Skeletal muscle satellite cell (primary cell): ENCODE measurements around the gene C10orf143.
"Not testable (repeated sequence)": the region's sequence is repeated elsewhere in the genome, so short reads cannot be mapped to it uniquely, and the experiment has no call there.

ENCODE experiments used
- H3K27me3 ChIP-seq: 2 replicates; pipeline ENCODE4 v1.7.0; 2013; ENCODE audit warnings: low read length; ENCODE audit not compliant: control insufficient read depth, insufficient read depth
- H3K36me3 ChIP-seq: 2 replicates; pipeline ENCODE4 v1.7.0; 2013; ENCODE audit warnings: mild to moderate bottlenecking, control low read depth, low read length; ENCODE audit not compliant: insufficient read depth
- H3K4me1 ChIP-seq: 2 replicates; pipeline ENCODE4 v1.7.0; 2013; ENCODE audit warnings: low read length; ENCODE audit not compliant: control insufficient read depth, insufficient read depth
- H3K4me2 ChIP-seq: 2 replicates; pipeline ENCODE4 v1.7.0; 2013; ENCODE audit warnings: mild to moderate bottlenecking, low read length
- H3K4me3 ChIP-seq: 2 replicates; pipeline ENCODE4 v1.7.0; 2013; ENCODE audit warnings: low read length
- H3K9ac ChIP-seq: 2 replicates; pipeline ENCODE4 v1.7.0; 2013; ENCODE audit warnings: mild to moderate bottlenecking, low read depth, low read length, moderate library complexity
- H3K9me3 ChIP-seq: replicated peaks from 2 replicates; pipeline ENCODE4 v1.7.0; 2013; ENCODE audit warnings: mild to moderate bottlenecking, control low read depth, low read length

The C10orf143 gene

DNA sequence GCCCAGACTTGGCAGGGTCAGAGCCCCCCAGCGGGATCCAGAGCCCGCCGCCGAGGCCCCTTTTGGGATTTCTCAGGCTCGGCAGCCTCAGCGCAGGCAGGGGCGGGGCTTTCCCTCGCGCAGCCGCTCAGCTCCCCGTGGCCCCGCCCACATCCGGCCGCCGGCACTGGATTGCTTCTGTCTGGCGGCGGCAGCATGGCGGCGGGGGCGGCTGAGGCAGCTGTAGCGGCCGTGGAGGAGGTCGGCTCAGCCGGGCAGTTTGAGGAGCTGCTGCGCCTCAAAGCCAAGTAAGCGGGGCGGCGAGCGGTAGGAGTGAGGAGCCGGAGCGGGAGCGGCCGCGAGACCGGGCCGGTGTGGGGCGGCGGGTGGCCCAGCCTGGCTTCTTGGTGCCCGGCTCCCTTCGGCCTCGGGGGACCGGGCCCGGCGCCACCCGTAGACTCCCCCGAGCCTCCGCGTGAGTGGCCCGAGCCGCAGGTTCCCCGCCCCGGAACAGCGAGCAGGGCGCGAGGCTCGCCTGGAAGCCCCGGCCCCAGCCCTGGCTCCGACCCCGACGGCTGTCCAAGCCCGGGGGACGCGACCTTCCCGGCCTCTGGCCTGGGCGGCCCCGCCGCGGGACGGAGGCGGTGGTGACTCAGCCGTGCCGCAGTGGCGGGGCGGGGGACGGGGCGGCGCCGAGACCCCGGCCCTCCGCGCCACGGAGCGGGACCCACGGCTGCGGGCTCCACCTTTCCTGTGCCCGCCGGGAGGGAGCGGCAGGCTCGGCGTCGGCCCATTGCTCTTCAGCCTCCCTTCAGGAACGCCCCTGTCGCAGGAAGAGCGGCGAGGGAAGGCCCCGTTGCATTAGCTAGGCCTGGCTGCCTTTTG, 25.8 kb upstream of the C10orf143 start, which contains the start of gene GLRX3:
Gene GLRX3, plus strand, starts transcription at position 166 of the 864 bp plus-strand sequence. Its CDS starts 30 bp downstream, at position 196.
- peaks cover 8% of the 10 kb centered on the region for H3K36me3 ChIP-seq
- H3K4me2 ChIP-seq: peak within 1 kb of the TSS; percentile 89
- H3K4me3 ChIP-seq: peak within 1 kb of the TSS; percentile 97
- no peaks in the 10 kb centered on the region for H3K27me3 ChIP-seq
- H3K9ac ChIP-seq: peak within 1 kb of the TSS; percentile 90
- H3K4me1 ChIP-seq: peaks cover 21% of the 10 kb centered on the region
- H3K9me3 ChIP-seq: no peaks in the 10 kb centered on the region

DNA sequence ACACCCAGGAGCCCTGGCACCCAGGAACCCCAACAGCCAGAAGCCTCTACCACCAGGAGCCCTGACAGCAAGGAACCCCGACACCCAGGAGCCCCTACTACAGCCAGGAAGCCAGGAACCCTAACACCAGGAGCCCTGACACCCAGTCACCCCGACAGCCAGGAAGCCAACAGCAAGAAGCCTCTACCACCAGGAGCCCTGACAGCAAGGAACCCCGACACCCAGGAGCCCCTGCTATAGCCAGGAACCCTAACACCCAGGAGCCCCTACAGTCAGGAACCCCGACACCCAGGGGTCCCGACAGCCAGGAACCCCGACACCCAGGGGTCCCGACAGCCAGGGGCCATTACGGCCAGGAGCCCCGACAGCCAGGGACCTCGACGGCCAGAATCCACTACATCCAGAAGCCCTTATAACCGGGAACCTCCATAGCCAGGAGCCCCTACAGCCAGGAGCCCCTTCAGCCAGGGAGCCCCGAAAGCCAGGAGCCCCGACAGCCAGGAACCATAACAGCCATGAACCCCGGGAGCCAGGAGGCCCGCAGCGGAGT, 25.1 kb upstream of the C10orf143 start:
- no peaks in the 10 kb centered on the region for H3K27me3 ChIP-seq

DNA sequence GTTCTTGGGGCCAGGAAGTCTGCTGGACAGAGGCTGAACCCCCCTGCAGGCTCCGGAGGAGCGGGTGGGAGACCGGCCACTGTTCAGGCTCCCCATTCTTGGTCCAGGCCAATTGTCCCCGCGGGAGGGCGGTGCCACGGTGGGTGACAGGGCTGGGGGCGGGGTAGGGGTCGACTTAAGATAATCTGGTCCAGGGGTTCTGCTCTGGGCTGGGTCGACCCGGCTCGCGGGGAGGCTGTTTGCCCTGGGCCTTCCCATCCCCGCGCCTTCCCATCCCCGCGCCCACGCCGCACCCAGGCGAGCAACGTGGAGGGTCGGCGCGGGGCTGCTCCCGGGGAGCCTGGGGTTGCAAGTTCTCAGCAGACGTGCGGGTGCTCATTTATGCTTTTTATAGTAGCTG, 18.3 kb upstream of the C10orf143 start:
- H3K4me1 ChIP-seq: peaks cover 16% of the 10 kb centered on the region
- no peaks in the 10 kb centered on the region for H3K36me3 ChIP-seq
- H3K27me3 ChIP-seq: no peaks in the 10 kb centered on the region
- no peak overlapping the region for H3K4me2 ChIP-seq
- no peak overlapping the region for H3K4me3 ChIP-seq
- no peak overlapping the region for H3K9ac ChIP-seq
- H3K9me3 ChIP-seq: no peaks in the 10 kb centered on the region

More for the DNA sequence above, 25.1 kb upstream of the C10orf143 start:
- Histone ChIP-seq H3K4me1 (peaks cover 21% of the 10 kb centered on the region), H3K9me3 (no peaks in the 10 kb centered on the region), H3K36me3 (peaks cover 8% of the 10 kb centered on the region), H3K4me2 (peak overlapping the region; percentile 89), H3K4me3 (peak overlapping the region; percentile 97), H3K9ac (peak overlapping the region; percentile 90)

DNA sequence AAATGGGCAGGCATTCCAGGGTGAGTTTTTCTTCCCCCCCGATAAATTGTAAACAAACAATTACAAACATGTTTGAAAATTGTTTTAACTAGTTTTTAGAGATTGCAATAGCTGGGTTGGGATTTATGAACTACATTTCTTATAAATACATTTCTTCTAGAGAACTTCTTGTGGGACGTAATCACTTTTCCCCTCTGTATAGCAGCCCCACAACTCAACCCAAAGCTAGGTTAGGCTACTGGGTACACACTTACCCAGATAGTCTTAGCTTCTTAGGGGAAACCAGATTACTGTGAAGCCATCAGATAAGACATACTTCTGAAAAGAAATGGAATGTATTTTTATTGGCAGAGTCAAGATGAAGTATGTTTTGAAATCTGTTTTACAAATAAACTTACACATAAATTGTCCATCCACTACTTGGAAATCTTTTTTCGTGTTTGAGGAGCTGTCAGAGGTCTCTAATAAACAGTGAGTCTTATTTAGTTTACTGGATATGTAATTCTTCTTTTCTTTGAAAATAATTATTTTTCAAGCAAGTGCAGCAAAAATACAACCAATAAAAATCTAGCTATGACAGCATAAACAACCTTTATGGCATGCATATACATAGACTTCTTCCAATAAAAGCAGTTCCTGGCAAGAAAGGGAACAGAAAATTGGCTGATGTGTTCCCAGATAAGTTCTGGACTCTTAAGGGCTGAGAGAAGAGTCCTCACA, 17.6 kb upstream of the C10orf143 start:
- Histone ChIP-seq H3K9me3 (no peaks in the 10 kb centered on the region), H3K4me3 (no peak overlapping the region), H3K36me3 (no peaks in the 10 kb centered on the region), H3K9ac (no peak overlapping the region), H3K27me3 (no peaks in the 10 kb centered on the region), H3K4me2 (peak overlapping the region; percentile 45), H3K4me1 (peaks cover 16% of the 10 kb centered on the region)

DNA sequence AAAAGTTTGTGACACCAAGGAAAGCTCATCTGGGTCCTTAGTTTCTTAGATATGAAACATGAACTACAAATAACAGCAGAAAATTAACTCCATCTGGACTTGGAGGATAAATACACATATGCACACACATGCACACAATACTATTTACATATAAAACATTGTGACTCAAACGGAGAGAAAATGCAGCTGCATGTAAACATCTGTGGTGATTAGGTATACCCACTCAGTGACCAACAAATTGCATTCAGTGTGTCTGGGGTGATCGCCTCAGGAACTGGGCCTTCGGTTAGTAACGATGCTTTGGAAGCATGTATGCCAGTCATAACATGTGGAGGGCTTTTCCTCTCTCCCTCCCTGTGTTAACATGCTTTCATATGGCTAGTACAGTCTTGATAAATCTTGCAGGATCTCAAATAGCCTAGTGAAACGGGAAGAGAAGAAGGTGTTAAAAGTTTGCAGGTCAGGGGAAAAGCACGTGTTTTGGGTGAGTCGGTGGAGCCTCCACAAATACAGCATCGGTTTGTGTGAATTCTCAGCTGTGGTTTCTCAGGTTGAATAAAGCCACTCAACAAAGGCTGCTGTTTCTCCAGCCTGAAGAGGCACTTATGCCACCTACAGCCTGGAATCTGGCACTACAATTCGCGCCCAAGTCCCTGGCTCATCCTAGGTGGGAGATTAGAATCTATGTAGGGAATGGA, 16.9 kb upstream of the C10orf143 start:
- H3K36me3 ChIP-seq: no peaks in the 10 kb centered on the region
- no peak overlapping the region for H3K9ac ChIP-seq
- H3K4me2 ChIP-seq: peak overlapping the region; percentile 54
- no peaks in the 10 kb centered on the region for H3K9me3 ChIP-seq
- H3K4me1 ChIP-seq: peaks cover 16% of the 10 kb centered on the region
- no peak overlapping the region for H3K4me3 ChIP-seq
- H3K27me3 ChIP-seq: no peaks in the 10 kb centered on the region

DNA sequence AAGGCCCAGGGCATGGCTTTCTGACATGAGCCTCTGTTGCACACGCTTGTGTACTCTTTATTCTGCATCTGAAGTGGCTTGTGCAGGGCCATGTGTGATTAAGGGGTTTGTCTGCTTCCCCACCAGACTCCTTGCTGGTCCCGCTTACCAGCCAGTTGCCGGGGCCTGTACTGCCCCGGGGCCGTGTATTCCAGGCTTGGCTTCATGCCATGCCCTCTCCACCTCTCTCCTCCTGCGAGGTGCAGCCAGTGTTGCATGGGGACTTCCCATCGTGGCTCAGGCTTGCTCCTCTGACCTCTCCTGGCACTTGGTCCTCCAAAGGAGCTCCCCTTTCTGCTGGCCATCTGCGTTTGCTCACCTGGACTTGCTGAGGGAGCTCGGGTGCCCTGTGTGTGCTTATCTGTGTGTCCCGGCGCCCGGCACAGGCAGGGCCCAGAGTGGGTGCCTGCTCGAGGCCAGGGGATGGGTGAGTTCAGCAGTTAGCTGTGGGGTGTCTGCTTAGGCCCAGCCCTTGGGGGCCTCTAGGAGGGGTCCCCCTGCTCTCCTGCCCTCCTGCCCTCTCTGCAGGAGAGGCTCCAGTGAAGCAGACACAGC, 11.0 kb upstream of the C10orf143 start:
- H3K4me1 ChIP-seq: peaks cover 7% of the 10 kb centered on the region
- no peaks in the 10 kb centered on the region for H3K36me3 ChIP-seq

DNA sequence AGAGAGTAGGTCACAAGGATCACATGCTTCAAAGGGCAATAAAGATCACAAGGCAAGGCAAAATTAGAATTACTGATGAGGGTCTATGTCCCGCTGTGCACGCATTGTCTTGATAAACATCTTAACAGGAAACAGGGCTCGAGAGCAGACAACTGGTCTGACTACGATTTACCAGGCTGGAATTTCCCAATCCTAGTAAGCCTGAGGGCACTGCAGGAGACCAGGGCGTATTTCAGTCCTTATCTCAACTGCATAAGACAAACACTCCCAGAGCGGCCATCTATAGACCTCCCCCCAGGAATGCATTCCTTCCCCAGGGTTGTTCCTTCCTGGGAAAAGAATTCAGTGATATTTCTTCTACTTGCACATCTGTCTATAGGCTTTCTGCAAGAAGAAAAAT, 6.9 kb upstream of the C10orf143 start:
- H3K27me3 ChIP-seq, H3K9ac ChIP-seq, H3K4me2 ChIP-seq, H3K4me1 ChIP-seq, H3K9me3 ChIP-seq, H3K36me3 ChIP-seq, H3K4me3 ChIP-seq: not testable (repeated sequence)

More for the DNA sequence above, 11.0 kb upstream of the C10orf143 start:
- H3K9ac ChIP-seq: no peak overlapping the region
- no peaks in the 10 kb centered on the region for H3K9me3 ChIP-seq
- H3K4me3 ChIP-seq: no peak overlapping the region
- H3K4me2 ChIP-seq: no peak overlapping the region
- H3K27me3 ChIP-seq: no peaks in the 10 kb centered on the region

DNA sequence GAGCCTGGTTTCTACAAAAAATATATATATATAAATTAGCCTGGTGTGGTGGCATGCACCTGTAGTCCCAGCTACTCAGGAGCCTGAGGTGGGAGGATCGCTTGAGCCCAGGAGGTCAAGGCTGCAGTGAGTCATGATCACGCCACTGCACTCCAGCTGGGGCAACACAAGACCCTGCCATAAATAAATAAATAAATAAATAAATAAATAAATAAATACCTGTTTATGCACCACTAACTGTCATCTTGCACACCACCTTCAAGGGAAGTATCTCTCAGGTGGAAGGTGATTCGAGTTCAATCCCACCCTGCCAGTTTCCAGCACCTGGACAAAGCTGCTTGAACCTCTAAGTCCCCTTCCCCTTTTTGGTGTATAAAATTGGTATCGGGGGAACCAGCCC, 6.3 kb upstream of the C10orf143 start:
- H3K27me3 ChIP-seq, H3K4me3 ChIP-seq, H3K9ac ChIP-seq, H3K4me2 ChIP-seq, H3K36me3 ChIP-seq, H3K4me1 ChIP-seq, H3K9me3 ChIP-seq: not testable (repeated sequence)

DNA sequence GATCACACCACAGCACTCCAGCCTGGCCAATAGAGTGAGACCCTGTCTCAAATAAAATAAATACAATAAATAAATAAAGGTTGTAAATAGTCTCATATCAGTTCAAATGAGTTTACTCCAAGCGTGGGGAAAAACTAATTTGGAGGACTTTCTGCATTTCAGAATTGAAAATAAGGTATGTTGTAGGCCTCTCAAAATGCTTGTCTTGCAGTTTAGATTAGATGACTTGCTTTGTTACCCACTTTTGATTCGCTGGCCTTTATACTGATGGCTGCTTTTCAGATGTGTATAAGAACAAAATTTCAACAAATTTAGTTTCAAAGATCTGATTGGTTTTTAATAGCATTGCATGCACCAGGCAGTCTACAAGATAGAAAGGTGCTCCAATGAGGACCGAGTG, 2.2 kb upstream of the C10orf143 start:
- Histone ChIP-seq H3K4me1 (peaks cover 7% of the 10 kb centered on the region), H3K9ac (no peak overlapping the region), H3K4me2 (no peak overlapping the region), H3K4me3 (no peak overlapping the region), H3K9me3 (no peaks in the 10 kb centered on the region), H3K36me3 (no peaks in the 10 kb centered on the region), H3K27me3 (no peaks in the 10 kb centered on the region)

DNA sequence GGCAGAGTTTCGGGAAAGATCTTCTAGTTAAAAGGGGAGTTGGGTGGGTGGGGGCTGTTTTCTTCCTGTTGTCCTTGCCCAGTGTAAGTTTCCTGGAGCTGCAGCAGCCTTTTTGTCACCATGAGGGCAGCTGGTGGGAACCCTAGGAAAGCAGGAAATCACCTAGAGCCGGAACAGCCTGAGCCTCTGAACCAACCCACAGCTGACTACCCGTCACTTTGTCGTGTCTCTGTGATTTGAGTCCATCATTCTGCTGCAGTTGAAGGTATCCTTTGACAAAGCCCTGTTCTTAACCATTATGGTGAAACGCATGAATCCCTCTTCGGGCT, 1.2 kb upstream of the C10orf143 start:
- H3K4me3 ChIP-seq: peak overlapping the region; percentile 79
- peak overlapping the region; percentile 88 for H3K9ac ChIP-seq
- no peaks in the 10 kb centered on the region for H3K9me3 ChIP-seq
- peaks cover 7% of the 10 kb centered on the region for H3K4me1 ChIP-seq
- H3K27me3 ChIP-seq: no peaks in the 10 kb centered on the region
- H3K36me3 ChIP-seq: no peaks in the 10 kb centered on the region
- H3K4me2 ChIP-seq: peak overlapping the region; percentile 92
